Measurements from ENCODE around the gene UNC79.

Gene UNC79

DNA sequence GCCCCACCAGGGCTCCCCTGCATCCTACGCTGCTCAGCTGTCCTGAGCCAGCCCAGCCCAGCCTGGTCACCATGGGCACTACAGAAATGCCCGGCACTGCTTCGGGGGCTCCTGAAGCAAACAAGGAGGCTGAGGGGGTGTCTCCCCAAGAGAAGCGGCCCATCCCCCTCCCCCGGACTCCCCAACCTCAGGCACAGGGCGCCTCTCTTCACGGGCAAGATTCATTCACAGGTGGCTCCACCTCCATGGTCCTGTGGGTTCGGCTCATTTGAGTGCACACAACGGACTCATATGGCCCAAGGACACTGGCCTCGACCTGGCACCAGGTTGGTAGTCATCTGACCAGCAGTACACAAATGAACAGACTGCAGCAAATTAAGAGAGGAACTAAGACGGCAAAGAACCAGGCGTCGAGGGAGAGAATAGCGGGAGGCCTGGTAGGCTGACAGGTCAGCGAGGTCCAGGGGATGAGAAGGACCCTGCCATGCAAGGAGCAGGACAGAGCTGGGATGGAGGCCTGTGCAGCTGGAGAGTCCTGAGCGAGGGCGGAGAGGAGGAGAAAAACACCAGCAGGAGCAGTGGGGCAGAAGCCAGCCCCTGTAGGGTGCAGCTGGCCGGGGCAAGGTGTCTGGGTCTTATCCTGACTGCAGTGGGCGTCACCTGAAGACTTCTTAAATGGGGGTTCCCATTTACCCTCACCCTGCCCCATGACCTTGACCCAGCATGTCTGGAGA is 297.3 kb downstream of the UNC79 start:
- no peak for DNase-seq (ENCODE audit: low read depth)

GRCh38 chr14:93728651-93729016 is 297.9 kb downstream of the UNC79 start:
- no peak for DNase-seq (ENCODE audit: low read depth)

- DNase-seq (ENCODE audit: low read depth): no peak
These were observed 299.3 kb downstream of the UNC79 start for GRCh38 chr14:93729993-93730392.

GRCh38 chr14:93731753-93732152 is 301.0 kb downstream of the UNC79 start:
- DNase-seq (ENCODE audit: low read depth): no peak

DNA sequence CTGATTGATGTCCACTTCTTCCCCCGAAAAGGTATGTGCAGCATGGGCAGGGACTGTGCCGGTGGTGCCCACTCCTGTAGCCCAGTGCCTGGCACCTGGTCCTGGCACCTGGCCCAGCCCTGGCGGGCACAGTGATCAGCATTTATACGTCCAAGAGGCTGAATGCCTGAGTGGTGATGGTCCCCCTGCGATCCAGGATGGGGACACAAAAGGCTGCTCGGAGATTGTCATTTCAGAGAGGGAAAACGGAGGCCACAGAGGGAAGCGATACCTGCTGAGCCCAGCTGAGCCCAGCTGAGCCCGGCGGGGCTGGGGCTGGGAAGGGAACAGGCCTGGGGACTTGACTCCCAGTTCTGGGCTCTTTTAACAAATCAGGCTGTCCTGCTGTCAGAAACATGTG is 301.8 kb downstream of the UNC79 start:
- no peak for DNase-seq (ENCODE audit: low read depth)

- no peak for DNase-seq (ENCODE audit: low read depth)
These were observed 302.5 kb downstream of the UNC79 start for GRCh38 chr14:93733231-93733630.

- no peak for DNase-seq (ENCODE audit: low read depth)
These were observed 302.9 kb downstream of the UNC79 start for GRCh38 chr14:93733631-93734030.

GRCh38 chr14:93734086-93734822 is 303.5 kb downstream of the UNC79 start:
- no peak for DNase-seq (ENCODE audit: low read depth)

DNA sequence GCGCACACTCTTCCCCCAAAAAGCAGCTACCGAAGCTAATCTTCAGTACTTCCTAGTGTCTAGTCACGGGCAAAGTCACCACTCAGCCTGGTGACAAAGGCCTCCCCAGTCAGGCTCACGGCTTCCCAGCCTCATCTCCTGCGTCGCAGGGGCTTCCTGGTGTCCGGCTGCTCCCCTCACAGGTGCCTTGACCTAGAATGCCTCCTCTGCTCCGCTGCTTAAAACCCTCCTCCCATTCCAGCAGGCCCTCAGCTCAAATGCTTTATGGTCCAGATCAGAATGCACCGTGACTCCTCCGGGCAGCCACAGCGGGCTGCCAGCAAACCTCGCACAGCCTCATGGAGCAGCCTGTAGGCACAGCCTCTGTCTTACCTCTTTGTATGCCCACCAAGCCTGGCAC is 304.5 kb downstream of the UNC79 start:
- no peak for DNase-seq (ENCODE audit: low read depth)

- no peak for DNase-seq (ENCODE audit: low read depth)
These were observed 305.8 kb downstream of the UNC79 start for GRCh38 chr14:93736378-93737014.

DNA sequence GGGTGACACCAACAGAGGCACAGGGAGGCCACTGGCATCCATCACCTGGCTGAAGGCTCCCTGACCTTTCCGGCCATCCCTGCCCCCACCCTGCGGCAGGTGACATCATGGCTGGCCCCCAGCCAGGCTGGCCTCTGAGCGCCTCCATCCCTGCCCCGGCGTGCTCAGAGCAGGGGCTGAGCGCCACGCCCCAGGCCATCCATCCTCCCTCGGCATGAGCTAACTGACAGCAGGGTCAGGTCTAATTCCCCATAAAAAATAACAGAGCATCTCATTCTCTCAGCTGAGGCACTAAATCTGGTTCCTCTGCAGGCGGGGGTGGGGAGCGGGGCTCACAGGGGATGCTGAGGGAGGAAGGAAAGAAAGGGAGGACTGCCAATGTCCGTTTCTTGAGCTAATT is 306.9 kb downstream of the UNC79 start:
- no peak for DNase-seq (ENCODE audit: low read depth)

DNA sequence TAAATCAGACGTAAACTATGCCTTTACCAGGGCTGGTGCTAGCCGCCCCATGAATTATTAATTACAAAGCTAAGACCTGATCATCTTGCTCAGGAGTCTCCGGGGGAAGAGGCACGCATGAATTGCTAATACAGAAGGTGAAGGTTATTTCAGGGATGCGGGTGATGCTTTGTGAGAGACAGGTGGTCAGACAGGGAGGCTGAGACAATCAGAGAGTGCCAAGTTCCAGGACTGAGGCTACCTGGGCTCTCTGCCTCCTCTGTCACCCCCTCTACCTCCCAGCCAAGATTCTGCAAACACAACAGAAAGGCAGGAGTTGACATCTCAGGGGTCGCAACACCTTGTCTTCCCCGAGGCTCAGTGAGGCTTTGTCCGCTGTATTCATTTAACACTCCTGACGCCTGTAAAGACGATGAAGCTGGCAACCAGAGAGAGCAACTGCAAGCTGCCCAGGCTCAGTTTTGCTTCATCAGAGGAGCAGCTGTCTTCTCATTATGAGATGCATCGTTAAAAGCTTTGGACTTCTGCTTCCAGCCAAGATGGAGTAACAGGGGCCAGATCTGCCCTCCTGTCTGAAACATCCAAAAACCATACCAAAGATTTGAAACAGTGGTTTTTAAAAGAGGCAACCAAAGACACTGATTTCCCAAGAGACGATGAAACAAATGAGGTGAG is 311.0 kb downstream of the UNC79 start:
- DNase-seq (ENCODE audit: low read depth): no peak

DNA sequence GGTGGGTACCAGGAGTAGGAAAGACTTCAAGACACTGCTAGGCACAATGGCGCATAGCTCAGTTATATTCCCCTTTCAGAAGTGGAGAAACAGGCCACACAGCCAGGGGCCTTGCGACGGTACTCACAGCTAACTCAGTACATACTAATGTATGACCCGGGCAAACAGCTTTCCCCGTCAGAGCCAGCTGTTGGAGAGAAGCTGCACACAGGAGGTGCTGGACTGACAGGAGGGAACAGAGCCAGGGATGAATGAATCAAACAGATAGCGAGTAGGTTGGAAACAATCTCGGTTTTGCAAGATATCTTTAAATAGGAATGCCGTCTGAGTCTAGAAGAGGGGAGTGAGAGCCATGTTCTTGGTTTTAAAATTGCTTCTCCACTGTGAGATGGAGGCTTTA is 312.0 kb downstream of the UNC79 start:
- DNase-seq (ENCODE audit: low read depth): no peak

GRCh38 chr14:93743270-93744060 is 312.7 kb downstream of the UNC79 start:
- no peak for DNase-seq (ENCODE audit: low read depth)

DNA sequence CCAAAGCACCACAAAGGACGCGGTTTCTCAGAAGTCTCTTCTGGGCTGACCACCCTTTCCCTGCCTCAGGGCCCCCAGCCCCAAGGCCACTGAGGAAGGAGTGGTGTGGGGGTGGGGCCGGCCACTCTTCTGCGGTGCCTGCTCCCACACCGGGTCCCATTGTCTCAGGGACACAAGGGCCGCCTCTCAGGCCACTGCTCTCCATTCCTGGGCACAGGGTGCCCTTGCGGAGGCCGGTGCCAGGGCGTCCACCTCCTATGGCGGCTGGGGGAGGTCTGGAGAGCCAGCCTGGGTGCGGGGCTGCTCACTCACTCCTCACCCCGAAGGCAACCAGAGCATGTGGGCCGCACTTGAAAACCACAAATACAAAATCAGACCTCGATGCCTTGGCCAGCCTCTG is 313.4 kb downstream of the UNC79 start:
- DNase-seq (ENCODE audit: low read depth): no peak

DNA sequence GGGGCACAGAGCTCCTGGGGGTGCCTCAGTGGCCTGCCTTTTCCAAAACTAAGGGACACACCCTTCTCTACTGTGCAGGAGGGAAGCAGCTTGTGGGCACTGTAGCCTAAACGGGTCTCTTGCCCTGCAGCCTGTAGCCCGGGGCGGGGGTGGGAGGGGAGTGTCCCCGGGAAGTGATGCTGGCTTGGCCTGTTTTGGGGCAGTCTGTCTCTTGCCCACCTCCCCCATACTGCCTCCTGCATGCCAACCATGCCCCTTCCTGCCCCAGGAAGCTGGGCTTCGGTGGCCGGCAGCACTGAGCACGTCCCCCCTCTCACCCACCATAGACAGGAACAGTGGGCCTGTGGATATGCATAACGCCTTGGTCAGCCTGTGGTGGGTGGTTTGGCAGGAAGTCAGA is 314.1 kb downstream of the UNC79 start:
- DNase-seq (ENCODE audit: low read depth): no peak

- DNase-seq (ENCODE audit: low read depth): no peak
These were observed 315.0 kb downstream of the UNC79 start for GRCh38 chr14:93745603-93746273.

- DNase-seq (ENCODE audit: low read depth): no peak
These were observed 316.4 kb downstream of the UNC79 start for GRCh38 chr14:93747102-93747501.

DNA sequence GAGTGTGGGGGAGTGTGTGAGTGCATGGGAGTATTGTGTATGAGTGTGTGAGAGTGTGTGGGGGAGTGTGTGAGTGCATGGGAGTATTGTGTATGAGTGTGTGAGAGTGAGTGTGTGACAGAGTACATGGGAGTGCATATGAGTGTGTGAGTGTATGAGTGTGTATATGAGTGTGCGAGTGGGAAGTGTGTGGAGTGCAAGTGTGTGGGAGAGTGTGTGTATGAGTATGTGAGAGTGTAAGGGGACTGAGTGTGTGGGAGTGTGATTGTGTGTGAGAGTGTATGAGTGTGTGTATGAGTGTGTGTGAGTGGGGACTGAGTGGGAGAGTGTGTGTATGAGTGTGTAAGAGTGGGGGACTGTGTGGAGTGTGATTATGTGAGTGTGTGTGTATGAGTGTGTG is 316.8 kb downstream of the UNC79 start:
- DNase-seq (ENCODE audit: low read depth): no peak

DNA sequence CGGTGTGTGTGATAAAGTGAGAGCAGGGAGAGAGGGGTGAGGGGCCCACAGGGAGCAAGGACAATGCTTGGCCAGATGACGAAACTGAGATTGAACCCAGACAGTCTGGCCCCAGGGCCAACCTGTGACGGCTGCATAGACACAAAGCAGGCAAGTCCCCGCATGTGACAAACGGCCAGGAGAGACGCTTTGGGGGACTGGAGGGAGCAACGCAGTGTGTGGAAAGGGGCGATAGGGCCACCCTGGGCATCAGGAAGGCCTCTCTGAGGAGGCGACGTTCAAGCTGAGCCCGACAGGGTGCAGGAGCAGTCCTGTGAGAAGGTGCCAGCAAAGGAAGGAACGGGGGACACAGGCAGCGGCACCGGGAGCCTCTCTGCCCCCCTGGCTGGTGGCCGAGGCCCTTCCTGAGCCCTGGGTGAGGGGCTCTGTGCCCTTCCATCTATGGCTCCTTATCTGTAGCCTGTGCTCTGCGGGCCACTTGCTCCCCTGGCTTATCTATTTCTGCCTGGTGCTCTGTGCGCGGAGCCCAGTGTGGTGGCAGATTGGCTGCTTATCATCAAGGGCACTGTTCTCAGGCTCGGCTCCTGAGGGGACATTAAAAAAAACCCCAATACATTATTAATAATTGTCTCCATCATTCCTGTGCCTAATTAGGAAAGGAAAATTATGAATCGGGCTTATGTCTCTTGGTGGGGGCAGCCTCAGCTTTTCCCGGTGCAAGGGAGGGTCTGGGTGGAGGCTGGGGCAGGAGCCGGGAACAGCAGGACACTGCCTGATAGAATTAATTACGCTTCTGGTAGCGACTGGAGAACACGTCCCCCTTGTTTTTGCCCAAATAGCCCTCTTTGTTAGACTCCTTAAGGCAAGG is 317.7 kb downstream of the UNC79 start:
- DNase-seq (ENCODE audit: low read depth): no peak

DNA sequence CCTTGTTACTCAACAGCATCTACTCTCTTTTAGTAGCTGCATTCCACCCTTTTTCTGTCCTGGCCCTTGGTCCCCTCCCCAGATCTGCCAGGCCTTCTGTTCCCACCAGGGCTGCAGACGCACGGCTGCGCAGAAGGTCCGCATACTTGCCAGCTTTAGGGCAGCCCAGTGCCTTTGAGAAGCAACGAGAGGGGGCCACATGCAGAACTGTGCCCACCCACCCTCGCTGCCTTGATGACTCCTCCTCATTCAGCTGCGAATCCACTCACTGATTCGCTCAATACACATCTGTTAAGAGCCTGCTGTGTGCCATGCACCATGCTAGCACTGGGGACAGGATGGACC is 318.3 kb downstream of the UNC79 start:
- DNase-seq (ENCODE audit: low read depth): no peak
